Renal pelvis (tissue), 4 donors: ENCODE results near the gene CDCA3. TPM values are rescaled to one million over a fixed set of nuclear protein-coding genes. Genes with fewer than 3 reads are reported as not detected.

Experiments
- DNase-seq: peaks from one replicate; pipeline ENCODE4 v3.0.0-alpha.2; 2013
- polyA plus RNA-seq, 3 donors: library from polyadenylated mRNA; unstranded; fragments of 120-200 nt; gene quantifications; one replicate each; pipeline ENCODE4 v1.2.1, GENCODE V29; 2013; ENCODE audit not compliant: insufficient read length in 3 of 3

CDCA3 gene
- polyA plus RNA-seq, 3 donors, result 27.2 to 37.0 (median 29.7) TPM

- no peak for DNase-seq
These were observed 28.5 kb downstream of the CDCA3 start for GRCh38 chr12:6822426-6823135.

GRCh38 chr12:6821591-6822425 lies 29.3 kb downstream of the CDCA3 start, which contains the start of gene GPR162:
Gene GPR162 (plus strand): TSS chr12:6821821. CDS start chr12:6823899, 2,078 bp downstream.
- peak; percentile 85 for DNase-seq

GRCh38 chr12:6820166-6820565 lies 30.9 kb downstream of the CDCA3 start:
- DNase-seq, result no peak

GRCh38 chr12:6819106-6820030 lies 31.7 kb downstream of the CDCA3 start:
- no peak for DNase-seq

GRCh38 chr12:6818645-6819044 lies 32.4 kb downstream of the CDCA3 start:
- no peak for DNase-seq

GRCh38 chr12:6818222-6818621 lies 32.9 kb downstream of the CDCA3 start:
- no peak for DNase-seq

- no peak for DNase-seq
These were observed 33.4 kb downstream of the CDCA3 start for GRCh38 chr12:6817662-6818157.

- DNase-seq, result no peak
These were observed 34.0 kb downstream of the CDCA3 start for GRCh38 chr12:6817098-6817497.

- DNase-seq, result no peak
These were observed 34.5 kb downstream of the CDCA3 start for GRCh38 chr12:6816598-6816997.

GRCh38 chr12:6813363-6813762 lies 37.7 kb downstream of the CDCA3 start:
- no peak for DNase-seq

- DNase-seq, result no peak
These were observed 40.3 kb downstream of the CDCA3 start for GRCh38 chr12:6810758-6811157.

GRCh38 chr12:6809056-6809455 lies 42.0 kb downstream of the CDCA3 start:
- DNase-seq, result no peak

GRCh38 chr12:6807170-6807569 lies 43.9 kb downstream of the CDCA3 start:
- no peak for DNase-seq

GRCh38 chr12:6799147-6799546 lies 51.9 kb downstream of the CDCA3 start:
- no peak for DNase-seq

Other genes starting within 250 kb of the CDCA3 start
- 100 to 1,000 TPM; 307 to 315 (median 315) TPM for gene CHD4, start 243.9 kb downstream of the CDCA3 start, polyA plus RNA-seq
- 1 to 10 TPM; 1.1 to 1.5 (median 1.4) TPM for gene LPAR5, start 215.3 kb downstream of the CDCA3 start, polyA plus RNA-seq
- 1 to 10 TPM; 4.6 to 8.0 (median 7.7) TPM for gene ACRBP, start 203.9 kb downstream of the CDCA3 start, polyA plus RNA-seq
- gene ING4, start 188.2 kb downstream of the CDCA3 start, polyA plus RNA-seq, result 100 to 1,000 TPM; 112 to 119 (median 119) TPM
- 100 to 1,000 TPM in 2 of 3 donors, 10 to 100 TPM in 1; 82.7 to 105 (median 102) TPM for gene ZNF384, start 161.9 kb downstream of the CDCA3 start, polyA plus RNA-seq
- gene PIANP, start 150.5 kb downstream of the CDCA3 start, polyA plus RNA-seq, result 10 to 100 TPM; 12.8 to 15.3 (median 14.3) TPM
- 10 to 100 TPM; 68.4 to 70.3 (median 69.4) TPM for gene COPS7A, start 127.2 kb downstream of the CDCA3 start, polyA plus RNA-seq
- 100 to 1,000 TPM; 213 to 247 (median 244) TPM for gene MLF2, start 98.1 kb downstream of the CDCA3 start, polyA plus RNA-seq
- gene PTMS, start 84.9 kb downstream of the CDCA3 start, polyA plus RNA-seq, result 100 to 1,000 TPM; 589 to 718 (median 618) TPM
- gene LAG3, start 78.8 kb downstream of the CDCA3 start, polyA plus RNA-seq, result 1 to 10 TPM; 1.1 to 2.0 (median 1.4) TPM
- gene CD4, start 61.8 kb downstream of the CDCA3 start, polyA plus RNA-seq, result 10 to 100 TPM; 31.0 to 33.1 (median 32.1) TPM
- gene GPR162, start 29.5 kb downstream of the CDCA3 start, polyA plus RNA-seq, result 10 to 100 TPM; 33.9 to 36.0 (median 35.9) TPM
- 10 to 100 TPM; 35.2 to 48.0 (median 38.3) TPM for gene P3H3, start 22.9 kb downstream of the CDCA3 start, polyA plus RNA-seq
- gene GNB3, start 10.4 kb downstream of the CDCA3 start, polyA plus RNA-seq, result 10 to 100 TPM in 1 of 3 donors, 1 to 10 TPM in 2; 7.0 to 13.0 (median 9.9) TPM
- 10 to 100 TPM; 60.3 to 70.2 (median 69.8) TPM for gene USP5, start 864 bp upstream of the CDCA3 start, polyA plus RNA-seq
- gene TPI1, start 16.2 kb upstream of the CDCA3 start, polyA plus RNA-seq, result 100 to 1,000 TPM; 560 to 690 (median 592) TPM
- gene SPSB2, start 22.0 kb upstream of the CDCA3 start, polyA plus RNA-seq, result 10 to 100 TPM; 14.8 to 16.8 (median 16.8) TPM
- 10 to 100 TPM; 20.5 to 21.0 (median 20.9) TPM for gene LRRC23, start 53.5 kb upstream of the CDCA3 start, polyA plus RNA-seq
- 10 to 100 TPM; 12.6 to 17.2 (median 14.1) TPM for gene ENO2, start 63.3 kb upstream of the CDCA3 start, polyA plus RNA-seq
- gene ATN1, start 76.7 kb upstream of the CDCA3 start, polyA plus RNA-seq, result 100 to 1,000 TPM; 116 to 147 (median 131) TPM
- gene RNU7-1, start 92.5 kb upstream of the CDCA3 start, polyA plus RNA-seq, result 1 to 10 TPM in 1 of 3 donors, not detected in 2; 5.8 TPM
- 100 to 1,000 TPM; 135 to 204 (median 158) TPM for gene C12orf57, start 92.7 kb upstream of the CDCA3 start, polyA plus RNA-seq
- 10 to 100 TPM; 21.1 to 25.2 (median 25.1) TPM for gene PTPN6, start 100.1 kb upstream of the CDCA3 start, polyA plus RNA-seq
- 100 to 1,000 TPM; 256 to 302 (median 298) TPM for gene PHB2, start 119.4 kb upstream of the CDCA3 start, polyA plus RNA-seq
- 10 to 100 TPM; 41.0 to 53.3 (median 50.5) TPM for gene EMG1, start 119.6 kb upstream of the CDCA3 start, polyA plus RNA-seq
- 10 to 100 TPM; 56.5 to 69.0 (median 66.6) TPM for gene LPCAT3, start 167.2 kb upstream of the CDCA3 start, polyA plus RNA-seq
- 10 to 100 TPM; 43.0 to 49.6 (median 47.4) TPM for gene C1S, start 209.4 kb upstream of the CDCA3 start, polyA plus RNA-seq
- gene C1R, start 241.2 kb upstream of the CDCA3 start, polyA plus RNA-seq, result 10 to 100 TPM; 34.8 to 47.5 (median 37.3) TPM